Endodermal cell (in vitro differentiated cells): Measurements from ENCODE around the gene RDH8. TPM values are rescaled to one million over a fixed set of nuclear protein-coding genes. Genes with fewer than 3 reads are reported as not detected.

ENCODE experiments used
- DNase-seq: peaks from one replicate; pipeline ENCODE4 v3.0.0-alpha.2; 2017
- H3K27ac ChIP-seq: 2 replicates; pipeline ENCODE4 v1.5.1; 2013; ENCODE audit warnings: mild to moderate bottlenecking, low read depth, low read length, moderate library complexity
- H3K27me3 ChIP-seq: 2 replicates; pipeline ENCODE4 v1.6.1; 2013; ENCODE audit warnings: mild to moderate bottlenecking, low read length, moderate library complexity; ENCODE audit not compliant: insufficient read depth, control insufficient read depth, poor library complexity, severe bottlenecking
- H3K36me3 ChIP-seq: 2 replicates; pipeline ENCODE4 v1.7.0; 2013; ENCODE audit warnings: mild to moderate bottlenecking, low read length, moderate library complexity; ENCODE audit not compliant: control insufficient read depth, insufficient read depth
- H3K4me1 ChIP-seq: one replicate; pipeline ENCODE4 v1.7.0; 2013; ENCODE audit warnings: low read length; ENCODE audit not compliant: control insufficient read depth, insufficient read depth
- H3K4me3 ChIP-seq: 2 replicates; pipeline ENCODE4 v1.5.1; 2013; ENCODE audit warnings: mild to moderate bottlenecking, low read length, moderate library complexity
- H3K9ac ChIP-seq: 2 replicates; pipeline ENCODE4 v1.6.1; 2013; ENCODE audit warnings: mild to moderate bottlenecking, low read length, moderate library complexity; ENCODE audit not compliant: poor library complexity, severe bottlenecking; ENCODE audit errors: extremely low read depth
- H3K9me3 ChIP-seq: 2 replicates; pipeline ENCODE4 v1.6.1; 2013; ENCODE audit warnings: mild to moderate bottlenecking, low read length, moderate library complexity; ENCODE audit not compliant: control insufficient read depth
- H3K27ac Mint-ChIP-seq: 2 replicates; pipeline ENCODE4 v1.8.0; 2020; ENCODE audit warnings: mixed read lengths
- H3K27me3 Mint-ChIP-seq: 2 replicates; pipeline ENCODE4 v1.8.0; 2021; ENCODE audit warnings: mild to moderate bottlenecking, mixed read lengths; ENCODE audit not compliant: insufficient read depth
- H3K36me3 Mint-ChIP-seq: 2 replicates; pipeline ENCODE4 v1.8.0; 2020; ENCODE audit warnings: low read depth, mixed read lengths
- H3K4me1 Mint-ChIP-seq: 2 replicates; pipeline ENCODE4 v1.8.0; 2020; ENCODE audit warnings: mixed read lengths
- H3K4me3 Mint-ChIP-seq: 2 replicates; pipeline ENCODE4 v1.8.0; 2020; ENCODE audit warnings: mild to moderate bottlenecking, moderate library complexity, mixed read lengths
- H3K9me3 Mint-ChIP-seq: 2 replicates; pipeline ENCODE4 v1.8.0; 2020; ENCODE audit warnings: mild to moderate bottlenecking, mixed read lengths
- CTCF ChIP-seq: fragments of 200-600 bp; sonication (generic); conservative IDR thresholded peaks from 2 replicates; pipeline ENCODE4 v1.5.0; 2021; ENCODE audit warnings: antibody characterized with exemption, mild to moderate bottlenecking
- WGBS, 2 experiments: methylation state at CpG; one replicate each; pipeline versions ENCODE4 v1.1.5 to v1.1.7; 2013; ENCODE audit warnings: missing lambda C conversion rate in 2 of 2, mixed read lengths in 1 of 2; ENCODE audit not compliant: insufficient coverage in 1 of 2, insufficient read length in 1 of 2; 5-methylcytosine and 5-hydroxymethylcytosine counted together
- total RNA-seq, 2 donors: library from RNA; stranded (reverse); fragmentation: NEBNext Ultra II Directional in 1 of 2; extraction: Animal tissue kit (Norgen Biotek cat#: 25700) in 1 of 2; gene quantifications; 2 replicates in 1 of 2; 3 replicates in 1 of 2; pipeline ENCODE4 v1.2.1, GENCODE V29; 2021

Gene RDH8
- total RNA-seq, 2 donors from 2014 or later = not detected

- no peak overlapping the region for H3K4me3 Mint-ChIP-seq
- WGBS, 2 experiments = 69 to 88% methylated on average over 6 to 11 of the region's 11 CpGs
- H3K9me3 ChIP-seq = no peaks in the 10 kb centered on the region
- no peaks in the 10 kb centered on the region for H3K27me3 ChIP-seq
- H3K4me1 ChIP-seq = no peaks in the 10 kb centered on the region
- peaks cover under 1% of the 10 kb centered on the region for H3K27me3 Mint-ChIP-seq
- no peaks in the 10 kb centered on the region for H3K36me3 Mint-ChIP-seq
- peaks cover 5% of the 10 kb centered on the region for H3K4me1 Mint-ChIP-seq
- no peak overlapping the region for H3K27ac Mint-ChIP-seq
- no peaks in the 10 kb centered on the region for H3K36me3 ChIP-seq
- H3K9me3 Mint-ChIP-seq = no peaks in the 10 kb centered on the region
- TF ChIP-seq CTCF = no peak
- DNase-seq = no peak
- H3K9ac ChIP-seq = no peak overlapping the region
- H3K4me3 ChIP-seq = no peak overlapping the region
- no peak overlapping the region for H3K27ac ChIP-seq
Measured at GRCh38 chr19:9991425-9992191, 21.7 kb upstream of the RDH8 start.

- H3K9me3 ChIP-seq = no peaks in the 10 kb centered on the region
- no peak overlapping the region for H3K27ac ChIP-seq
- H3K9ac ChIP-seq = no peak overlapping the region
- H3K4me3 ChIP-seq = no peak overlapping the region
- Mint-ChIP-seq H3K27me3 (peaks cover 21% of the 10 kb centered on the region), H3K4me1 (peaks cover 5% of the 10 kb centered on the region), H3K4me3 (no peak overlapping the region), H3K27ac (no peak overlapping the region), H3K36me3 (no peaks in the 10 kb centered on the region), H3K9me3 (no peaks in the 10 kb centered on the region)
- peaks cover 4% of the 10 kb centered on the region for H3K27me3 ChIP-seq
- no peaks in the 10 kb centered on the region for H3K4me1 ChIP-seq
- DNase-seq = no peak
- no peak for TF ChIP-seq CTCF
- H3K36me3 ChIP-seq = no peaks in the 10 kb centered on the region
- 94% methylated on average over 5 to 7 of the region's 8 CpGs for WGBS, 2 experiments
Measured at GRCh38 chr19:9995084-9995483, 18.2 kb upstream of the RDH8 start.

- H3K36me3 Mint-ChIP-seq = no peaks in the 10 kb centered on the region
- no peaks in the 10 kb centered on the region for H3K4me1 ChIP-seq
- H3K4me1 Mint-ChIP-seq = peaks cover 5% of the 10 kb centered on the region
- 92% methylated on average over 7 of the region's 7 CpGs; no CpG with 5 or more reads in 1 of the 2 experiments for WGBS, 2 experiments
- H3K9me3 ChIP-seq = no peaks in the 10 kb centered on the region
- no peak overlapping the region for H3K4me3 ChIP-seq
- H3K36me3 ChIP-seq = no peaks in the 10 kb centered on the region
- no peak for TF ChIP-seq CTCF
- peaks cover 23% of the 10 kb centered on the region for H3K27me3 Mint-ChIP-seq
- H3K4me3 Mint-ChIP-seq = no peak overlapping the region
- H3K9ac ChIP-seq = no peak overlapping the region
- no peak overlapping the region for H3K27ac Mint-ChIP-seq
- H3K27me3 ChIP-seq = peaks cover 4% of the 10 kb centered on the region
- H3K9me3 Mint-ChIP-seq = no peaks in the 10 kb centered on the region
- H3K27ac ChIP-seq = no peak overlapping the region
- DNase-seq = no peak
Measured at GRCh38 chr19:9995999-9996398, 17.3 kb upstream of the RDH8 start.
